GM12892 (cell line): Measurements from ENCODE around the gene NR2C2.
A peak's percentile ranks its signal among the peaks of the same experiment; 100 is the strongest.

Source experiments
- DNase-seq: peaks from one replicate; pipeline ENCODE4 v3.0.0; 2011; ENCODE audit not compliant: insufficient read length
- FAIRE-seq: peaks from 2 replicates; lab custom pipeline; 2011; peaks lifted over from hg19 to GRCh38; lab: Jason Lieb, UNC
- POLR2A ChIP-seq: IDR thresholded peaks from 2 replicates; pipeline ENCODE4 v1.6.1; 2011; ENCODE audit warnings: low read depth, low read length, control low read depth
- POLR2AphosphoS5 ChIP-seq: IDR thresholded peaks from 2 replicates; pipeline ENCODE4 v1.6.1; 2011; ENCODE audit warnings: low read depth, low read length, control low read depth
- TAF1 ChIP-seq: IDR thresholded peaks from 2 replicates; pipeline ENCODE4 v1.6.1; 2011; ENCODE audit warnings: low read depth, mild to moderate bottlenecking, control low read depth, low read length, borderline replicate concordance

NR2C2 gene

DNA sequence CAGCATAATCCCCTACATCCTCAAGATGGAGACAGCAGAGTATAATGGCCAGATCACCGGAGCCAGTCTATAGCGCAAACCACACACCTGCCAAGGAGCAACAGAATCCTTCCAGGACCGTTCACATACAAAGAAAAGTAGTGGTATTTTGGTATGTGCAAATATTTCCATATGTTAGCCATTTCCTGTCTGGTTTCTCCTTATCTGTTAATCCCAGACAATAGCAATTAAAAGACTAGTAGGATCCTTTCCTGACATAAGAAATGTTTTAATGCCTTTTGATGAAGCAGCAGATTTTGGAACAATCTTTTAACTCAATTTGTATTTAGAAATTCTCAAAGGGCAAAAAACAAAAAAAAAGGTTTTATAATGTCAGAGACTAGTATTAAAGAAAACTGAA is 95.6 kb downstream of the NR2C2 start:
- FAIRE-seq (no peak), DNase-seq (no peak)

DNA sequence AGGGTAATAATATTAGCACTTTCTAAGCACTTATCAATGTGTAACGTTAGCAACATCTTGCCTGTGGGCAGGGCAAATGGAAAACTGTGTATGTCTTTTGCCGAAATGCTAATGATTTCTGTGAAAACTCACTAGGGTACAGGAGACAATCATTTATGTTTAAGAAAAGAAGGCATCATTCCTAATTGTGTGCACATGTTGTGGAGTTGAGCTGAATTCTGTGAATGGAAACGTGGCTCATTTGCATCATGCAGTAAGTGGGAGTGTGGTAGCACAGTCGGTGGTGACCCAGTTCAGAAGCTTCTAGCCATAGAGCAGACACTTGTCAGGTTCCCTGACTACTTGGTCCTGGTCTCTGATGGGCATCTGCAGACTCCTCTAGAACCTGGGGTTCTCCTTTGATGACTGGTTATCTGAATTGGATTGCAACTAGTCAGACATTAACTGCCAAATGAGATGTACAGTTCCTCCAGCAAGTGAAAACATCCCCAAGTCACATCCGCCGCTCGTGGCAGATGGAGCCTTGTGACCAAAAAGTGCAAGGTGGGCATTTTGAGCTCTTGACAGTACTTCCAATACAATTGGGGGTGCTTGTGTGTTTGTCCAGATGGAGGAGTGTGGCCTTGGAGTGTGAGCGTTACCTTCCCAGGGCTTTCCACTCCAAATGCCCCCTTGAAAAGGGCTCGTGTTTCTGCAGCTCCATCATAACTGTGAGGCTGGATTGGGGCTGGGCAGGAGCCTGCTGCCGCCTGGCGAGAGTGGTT is 96.2 kb downstream of the NR2C2 start:
- FAIRE-seq (no peak), DNase-seq (no peak)
- TF ChIP-seq POLR2AphosphoS5 (no peak), POLR2A (no peak), TAF1 (no peak)

More for the DNA sequence above, 95.6 kb downstream of the NR2C2 start:
- no peak for TF ChIP-seq TAF1
- TF ChIP-seq POLR2AphosphoS5 = no peak

DNA sequence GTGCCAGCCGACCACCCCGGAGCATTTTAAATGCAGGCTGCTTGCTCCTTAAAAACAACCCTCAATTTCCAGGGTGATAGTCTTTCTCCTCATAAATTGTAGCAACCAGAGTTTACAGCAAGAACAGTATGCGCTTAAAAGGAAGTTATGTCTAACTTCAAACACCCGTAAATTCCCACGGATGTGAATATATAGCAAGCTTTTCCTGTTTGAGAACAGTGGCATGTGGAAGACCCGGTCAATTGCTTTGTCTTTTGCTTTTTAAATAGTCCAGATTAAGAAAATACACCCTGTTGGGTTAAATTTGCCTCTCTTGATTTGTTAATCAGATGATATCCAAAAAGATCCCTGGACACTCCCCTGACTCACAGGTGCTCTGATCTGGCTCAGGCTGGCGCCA is 96.9 kb downstream of the NR2C2 start:
- TF ChIP-seq TAF1 (no peak), POLR2A (no peak), POLR2AphosphoS5 (no peak)
- FAIRE-seq = no peak
- no peak for DNase-seq

DNA sequence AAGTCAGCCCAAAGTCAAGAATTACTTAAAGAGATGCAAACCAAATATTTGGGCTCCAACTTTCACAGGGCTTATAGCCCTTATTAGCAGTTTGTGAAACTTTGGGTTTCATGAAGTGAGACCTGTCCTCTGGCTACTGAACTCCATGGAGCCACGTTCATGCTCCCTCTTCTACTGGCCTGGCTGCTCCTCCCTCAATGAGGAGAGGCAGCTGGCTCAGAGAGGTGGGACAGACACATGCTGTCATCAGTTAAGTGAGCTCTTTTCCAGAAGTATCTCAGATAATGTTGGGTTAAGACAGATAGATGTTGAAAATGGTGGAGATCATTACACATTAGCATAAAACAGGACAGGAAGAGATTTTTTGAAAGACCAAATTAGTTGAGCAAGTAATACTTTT is 98.3 kb downstream of the NR2C2 start:
- no peak for DNase-seq
- no peak for TF ChIP-seq POLR2AphosphoS5
- no peak for TF ChIP-seq TAF1
- TF ChIP-seq POLR2A = no peak
- no peak for FAIRE-seq

DNA sequence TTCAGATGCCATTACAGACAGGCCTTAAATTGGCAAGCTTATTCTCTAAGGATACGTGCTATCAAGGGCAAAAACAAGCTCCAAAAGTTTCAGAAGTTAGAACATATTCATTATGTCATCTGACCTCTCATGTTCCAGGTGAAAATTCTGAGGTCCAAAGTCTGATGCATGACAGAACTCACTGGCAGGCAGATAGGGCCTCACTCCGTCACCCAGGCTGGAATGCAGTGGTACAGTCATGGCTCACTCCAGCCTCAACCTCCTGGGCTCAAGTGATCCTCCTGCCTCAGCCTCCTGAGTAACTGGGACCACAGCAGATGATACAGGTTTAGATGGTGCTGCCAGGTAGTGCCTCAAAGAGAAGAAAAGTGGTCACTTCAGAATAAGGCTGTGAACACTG is 102.2 kb downstream of the NR2C2 start:
- no peak for TF ChIP-seq POLR2A
- TF ChIP-seq TAF1 = no peak
- no peak for TF ChIP-seq POLR2AphosphoS5
- FAIRE-seq (no peak), DNase-seq (no peak)

DNA sequence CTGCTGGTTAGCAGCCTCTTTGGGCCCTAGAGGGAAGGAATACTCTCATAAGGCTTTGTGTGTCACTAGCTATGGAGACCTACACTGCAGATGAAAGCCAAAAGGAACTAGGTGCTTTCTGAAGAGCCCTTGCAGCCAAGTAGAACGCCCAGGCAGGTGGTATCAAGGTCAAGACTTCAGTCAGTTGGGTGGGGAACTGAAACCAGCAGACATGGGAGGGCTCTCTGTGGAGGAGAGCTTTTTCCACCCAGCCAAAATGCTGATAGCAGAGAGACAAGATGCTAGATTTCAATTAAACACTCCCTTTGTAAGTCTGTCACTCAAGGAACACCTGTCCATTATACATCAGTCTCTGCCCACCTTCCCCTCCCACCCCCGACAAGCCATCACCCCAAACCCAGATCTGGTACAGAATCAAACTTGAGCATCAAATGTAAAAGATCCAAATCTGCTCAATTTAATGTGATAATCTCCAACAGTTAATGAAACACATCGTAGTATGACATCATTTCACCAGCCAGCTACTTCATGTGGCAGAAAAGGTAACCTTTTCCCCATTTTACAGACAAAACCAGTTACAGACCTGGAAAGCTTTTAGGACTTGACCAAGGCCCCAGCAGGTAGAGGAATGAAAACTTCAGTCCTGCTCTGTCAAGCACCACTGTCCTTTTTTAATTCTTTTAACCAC is 103.2 kb downstream of the NR2C2 start:
- FAIRE-seq = peak; percentile 92
- peak; percentile 52 for DNase-seq
- peak; percentile 47; the same call in 1 of the 2 replicates for TF ChIP-seq POLR2AphosphoS5
- no peak for TF ChIP-seq TAF1
- no peak for TF ChIP-seq POLR2A

DNA sequence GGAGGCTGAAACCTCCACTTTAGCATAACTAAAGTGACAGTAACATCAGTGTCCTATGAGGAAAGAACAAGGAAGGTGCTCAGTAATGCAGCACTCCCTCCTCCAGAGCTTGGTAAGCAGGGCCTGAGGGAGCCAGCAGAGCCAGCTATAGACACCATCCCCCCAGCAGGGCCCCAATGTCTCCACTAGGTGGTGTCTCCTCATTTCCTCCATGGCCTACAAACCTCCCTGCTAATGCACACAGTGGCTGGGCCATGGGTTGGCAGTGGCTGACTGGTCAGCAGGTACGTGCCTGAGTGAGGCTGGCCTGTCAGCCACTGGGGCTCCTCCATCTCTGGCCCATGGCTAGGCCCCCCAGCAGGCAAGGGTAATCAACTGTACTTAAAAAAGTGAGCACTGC is 104.1 kb downstream of the NR2C2 start:
- TF ChIP-seq TAF1 (0 out of 2 replicates have a peak, but pooled peaks have one; percentile 19), POLR2AphosphoS5 (no peak)
- DNase-seq (peak; percentile 38), FAIRE-seq (peak; percentile 80)

DNA sequence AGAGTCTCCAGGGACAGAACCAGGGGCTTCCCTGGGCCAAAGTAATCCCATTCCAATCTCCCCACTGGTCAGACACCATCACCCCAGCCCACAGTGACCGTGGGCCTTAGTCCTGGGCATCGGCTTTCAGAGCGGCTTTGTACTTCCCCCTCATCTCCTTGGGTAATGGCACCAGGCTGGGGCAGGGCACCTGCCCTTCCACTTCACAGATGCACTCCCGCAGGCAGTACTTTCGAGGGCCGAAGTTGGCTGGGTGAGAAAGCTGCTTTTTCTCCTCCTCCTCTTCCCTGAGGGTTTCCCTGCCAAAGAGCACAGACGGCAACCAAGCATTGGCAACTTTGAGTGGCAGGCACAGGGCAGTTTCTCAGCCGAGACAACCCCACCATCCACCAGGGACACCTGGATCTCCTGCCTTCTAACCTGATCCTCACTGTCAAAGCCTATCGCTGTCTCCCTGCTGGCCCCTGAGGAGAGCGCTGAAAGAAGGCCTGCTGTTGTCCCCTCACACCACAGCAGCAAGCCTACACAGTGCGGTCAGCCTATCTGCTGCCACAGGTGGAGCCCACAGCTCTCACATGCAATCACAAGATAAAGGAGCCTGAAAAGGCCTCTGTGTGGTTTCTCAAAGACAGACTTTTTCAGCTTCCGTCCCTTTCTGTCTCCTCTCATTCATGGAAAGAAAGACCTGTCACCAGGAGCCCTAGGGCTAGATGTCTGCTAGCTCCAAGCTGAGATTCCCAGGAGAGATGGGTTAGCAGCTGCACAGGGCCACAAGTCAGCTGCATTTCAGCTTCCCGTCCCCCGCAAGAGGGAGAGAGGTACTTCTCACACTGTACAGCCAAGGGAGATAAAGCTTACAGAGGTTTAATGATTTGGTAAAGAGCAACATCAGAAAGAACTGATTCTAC is 105.2 kb downstream of the NR2C2 start:
- DNase-seq (no peak), FAIRE-seq (no peak)
- TF ChIP-seq POLR2AphosphoS5 (no peak), TAF1 (no peak), POLR2A (no peak)

DNA sequence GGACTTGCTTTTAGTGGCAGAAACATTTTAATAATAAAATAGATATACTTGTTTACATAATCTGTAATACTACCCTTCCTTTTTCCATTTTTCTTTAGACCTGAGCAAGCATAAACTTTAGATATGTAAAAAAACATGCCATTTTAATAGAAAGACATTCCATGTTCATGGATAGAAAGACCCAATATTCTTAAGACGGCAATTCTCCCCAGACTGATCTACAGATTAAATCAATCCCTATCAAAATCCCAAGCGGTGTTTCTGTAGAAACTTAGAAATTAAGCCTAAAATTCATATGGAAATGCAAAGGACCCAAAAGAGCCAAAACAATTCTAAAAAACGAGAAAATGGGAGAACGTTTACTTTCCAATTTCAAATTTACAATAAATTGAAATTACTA is 106.2 kb downstream of the NR2C2 start:
- TF ChIP-seq TAF1 (no peak), POLR2AphosphoS5 (no peak), POLR2A (no peak)
- no peak for DNase-seq
- no peak for FAIRE-seq

DNA sequence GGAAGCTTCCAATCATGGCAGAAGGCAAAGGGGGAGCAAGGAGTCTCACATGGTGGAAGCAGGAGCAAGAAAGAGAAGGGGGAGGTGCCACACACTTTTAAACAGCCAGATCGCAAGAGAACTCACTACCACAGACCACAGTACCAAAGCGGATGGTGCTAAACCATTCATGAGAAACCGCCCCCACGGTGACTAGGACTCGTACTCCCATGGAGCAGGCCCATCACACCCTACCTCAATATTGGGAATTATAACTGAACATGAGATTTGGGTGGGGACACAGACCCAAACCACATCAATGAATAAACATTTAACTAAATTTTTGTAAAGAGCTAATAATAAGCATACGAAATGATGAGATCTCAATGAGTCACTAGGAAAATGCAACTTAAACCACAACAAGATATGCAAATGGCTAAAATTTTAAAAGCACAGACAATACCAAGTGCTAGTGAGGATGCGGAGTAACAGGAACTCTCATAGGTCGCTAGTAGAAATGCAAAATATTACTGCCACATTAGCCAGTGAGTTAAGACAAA is 107.7 kb downstream of the NR2C2 start:
- DNase-seq (peak; percentile 30), FAIRE-seq (peak; percentile 42)
- TF ChIP-seq POLR2AphosphoS5 = no peak

DNA sequence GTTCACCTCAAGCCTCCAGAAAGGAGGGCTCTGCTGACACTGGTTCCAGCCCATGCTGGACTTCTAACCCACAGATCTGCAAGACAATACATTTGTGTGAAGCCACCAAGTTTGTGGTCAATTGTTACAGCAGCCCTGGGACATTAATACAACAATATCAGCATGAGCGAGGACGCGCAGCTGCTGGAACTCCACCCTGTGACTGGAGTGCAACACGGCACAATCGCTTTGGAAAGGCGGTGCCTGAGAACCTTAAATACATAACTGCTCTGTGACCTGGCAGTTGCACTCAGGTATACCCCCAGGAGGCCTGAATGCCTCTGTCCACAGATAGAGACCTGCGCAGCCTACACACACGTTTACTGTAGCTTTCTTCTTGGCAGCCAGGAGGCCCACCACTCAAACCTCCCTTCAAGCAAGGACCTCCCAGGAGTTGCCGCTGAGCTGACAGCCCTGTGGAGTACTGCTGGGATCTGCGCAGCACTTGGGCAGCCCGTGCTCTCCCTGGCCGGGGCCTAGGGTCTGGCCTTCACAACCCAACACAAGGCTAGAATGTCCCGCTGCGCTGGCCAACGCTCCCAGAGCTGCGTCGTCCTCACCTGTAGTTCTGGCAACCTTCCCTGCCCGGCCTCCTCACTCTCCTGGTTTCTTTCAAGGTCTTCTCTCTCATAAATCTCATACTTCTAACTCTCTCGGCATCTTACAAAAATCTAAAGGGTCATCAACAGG is 109.5 kb downstream of the NR2C2 start:
- no peak for FAIRE-seq
- TF ChIP-seq POLR2A (no peak), TAF1 (no peak), POLR2AphosphoS5 (no peak)
- DNase-seq = no peak
